Urinary bladder (tissue), 4 donors: Measurements from ENCODE around the gene NMRK2. TPM values are rescaled to one million over a fixed set of nuclear protein-coding genes. Genes with fewer than 3 reads are reported as not detected.
"Not testable (repeated sequence)": the region's sequence is repeated elsewhere in the genome, so short reads cannot be mapped to it uniquely, and the experiment has no call there.

ENCODE experiments used
- DNase-seq: peaks from one replicate; pipeline ENCODE4 v3.0.0-alpha.2; 2015; ENCODE audit errors: extremely low spot score
- H3K27ac ChIP-seq: one replicate; pipeline ENCODE4 v1.5.1; 2013; ENCODE audit warnings: low read depth, mild to moderate bottlenecking, moderate library complexity
- H3K36me3 ChIP-seq: one replicate; pipeline ENCODE4 v1.6.1; 2013; ENCODE audit warnings: mild to moderate bottlenecking, moderate library complexity; ENCODE audit not compliant: insufficient read depth
- H3K4me1 ChIP-seq: one replicate; pipeline ENCODE4 v1.6.1; 2013; ENCODE audit warnings: mild to moderate bottlenecking, moderate library complexity; ENCODE audit not compliant: insufficient read depth
- H3K4me3 ChIP-seq: one replicate; pipeline ENCODE4 v1.5.1; 2013; ENCODE audit warnings: low read depth, low read length
- WGBS: extraction: QIAGEN DNeasy Blood & Tissue Kit; methylation state at CpG from one replicate; pipeline ENCODE4 v1.1.7; 2013; 5-methylcytosine and 5-hydroxymethylcytosine counted together
- polyA plus RNA-seq: library from polyadenylated mRNA; stranded (reverse); fragments of 200-250 nt; gene quantifications from one replicate; pipeline ENCODE4 v1.2.3, GENCODE V29; 2013
- total RNA-seq: library from RNA; depleted of rRNA; stranded (reverse); fragments of >200 nt; gene quantifications from one replicate; pipeline ENCODE4 v1.2.3, GENCODE V29; 2014
- donor health status: healthy with polysubstance abuse.
- donor health status: healthy.

The NMRK2 gene, protein sequence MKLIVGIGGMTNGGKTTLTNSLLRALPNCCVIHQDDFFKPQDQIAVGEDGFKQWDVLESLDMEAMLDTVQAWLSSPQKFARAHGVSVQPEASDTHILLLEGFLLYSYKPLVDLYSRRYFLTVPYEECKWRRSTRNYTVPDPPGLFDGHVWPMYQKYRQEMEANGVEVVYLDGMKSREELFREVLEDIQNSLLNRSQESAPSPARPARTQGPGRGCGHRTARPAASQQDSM
- total RNA-seq (1.3 TPM), polyA plus RNA-seq (0.67 TPM)

GRCh38 chr19:3932931-3933810 lies at the start of gene NMRK2:
Gene NMRK2 (plus strand): TSS chr19:3933069. CDS start chr19:3933672, 603 bp downstream.
- H3K4me1 ChIP-seq = no peaks in the 10 kb centered on the region
- no peak within 1 kb of the TSS for H3K4me3 ChIP-seq
- DNase-seq = no peak
- WGBS = 2% methylated on average over 51 of the region's 51 CpGs
- no peak within 1 kb of the TSS for H3K27ac ChIP-seq
- H3K36me3 ChIP-seq = no peaks in the 10 kb centered on the region

GRCh38 chr19:3890591-3890990 lies 42.3 kb upstream of the NMRK2 start:
- Histone ChIP-seq H3K4me3 (no peak overlapping the region), H3K27ac (no peak overlapping the region), H3K36me3 (no peaks in the 10 kb centered on the region), H3K4me1 (no peaks in the 10 kb centered on the region)
- no peak for DNase-seq
- WGBS = 77% methylated on average over 17 of the region's 17 CpGs

DNA sequence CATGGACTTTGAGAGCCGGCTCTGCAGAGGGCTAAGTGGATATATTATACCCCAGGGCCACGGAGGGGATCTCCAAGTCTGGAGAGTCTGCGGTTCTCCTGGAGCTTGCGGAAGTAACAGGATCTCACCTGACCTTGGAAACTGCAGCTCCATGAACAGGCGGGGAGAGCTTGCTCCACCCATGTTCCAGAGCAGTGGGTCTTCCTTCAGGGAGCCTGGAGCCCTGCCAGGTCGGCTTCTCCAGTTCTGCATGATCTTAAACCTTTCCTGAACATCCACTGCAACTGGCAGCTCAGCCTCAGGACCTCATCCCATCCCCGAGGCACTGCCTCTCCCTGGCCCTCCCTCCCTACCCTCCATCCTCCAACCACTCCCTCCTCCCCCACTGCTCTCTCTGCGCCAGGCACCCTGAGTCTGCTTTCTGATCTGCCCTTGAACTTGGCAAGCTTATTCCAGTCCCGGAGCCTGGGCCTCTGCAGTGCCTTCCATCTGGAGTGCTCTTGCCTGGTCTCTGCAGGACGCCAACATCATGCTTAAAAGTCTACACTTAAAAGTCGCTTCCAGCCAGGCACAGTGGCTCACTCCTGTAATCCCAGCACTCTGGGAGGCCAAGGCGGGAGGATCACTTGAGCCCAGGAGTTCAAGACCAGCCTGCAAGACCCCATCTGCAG lies 39.2 kb upstream of the NMRK2 start:
- no peak for DNase-seq
- no peak overlapping the region for H3K27ac ChIP-seq
- WGBS = 62% methylated on average over 12 of the region's 12 CpGs
- no peak overlapping the region for H3K4me3 ChIP-seq
- no peaks in the 10 kb centered on the region for H3K4me1 ChIP-seq
- no peaks in the 10 kb centered on the region for H3K36me3 ChIP-seq

DNA sequence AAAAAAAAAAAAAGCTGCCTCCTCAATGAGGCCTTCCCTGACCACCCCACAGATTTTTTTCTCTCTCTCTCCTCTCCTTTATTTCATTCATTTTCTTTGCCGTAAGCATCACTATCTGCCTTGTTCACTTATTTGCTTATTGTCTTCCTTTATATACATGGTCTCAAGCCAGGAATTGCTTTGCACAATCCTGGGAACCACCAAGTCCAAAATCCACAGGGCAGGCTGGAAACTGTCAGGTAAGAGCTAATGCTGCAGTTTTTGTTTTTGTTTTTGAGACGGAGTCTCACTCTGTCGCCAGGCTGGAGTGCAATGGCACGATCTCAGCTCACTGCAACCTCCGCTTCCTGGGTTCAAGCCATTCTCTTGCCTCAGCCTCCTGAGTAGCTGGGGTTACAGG lies 37.9 kb upstream of the NMRK2 start:
- WGBS = 81% methylated on average over 5 of the region's 5 CpGs
- H3K36me3 ChIP-seq, H3K4me1 ChIP-seq, DNase-seq, H3K4me3 ChIP-seq, H3K27ac ChIP-seq: not testable (repeated sequence)

GRCh38 chr19:3895788-3896187 lies 37.1 kb upstream of the NMRK2 start:
- no peaks in the 10 kb centered on the region for H3K4me1 ChIP-seq
- WGBS = 76% methylated on average over 5 of the region's 5 CpGs
- no peaks in the 10 kb centered on the region for H3K36me3 ChIP-seq
- no peak for DNase-seq
- no peak overlapping the region for H3K4me3 ChIP-seq
- H3K27ac ChIP-seq = no peak overlapping the region

GRCh38 chr19:3897936-3898335 lies 34.9 kb upstream of the NMRK2 start:
- no peaks in the 10 kb centered on the region for H3K4me1 ChIP-seq
- DNase-seq = no peak
- H3K4me3 ChIP-seq = no peak overlapping the region
- no peak overlapping the region for H3K27ac ChIP-seq
- 75% methylated on average over 4 of the region's 4 CpGs for WGBS
- H3K36me3 ChIP-seq = no peaks in the 10 kb centered on the region

- no peak overlapping the region for H3K4me3 ChIP-seq
- H3K36me3 ChIP-seq = no peaks in the 10 kb centered on the region
- DNase-seq = no peak
- no peak overlapping the region for H3K27ac ChIP-seq
- H3K4me1 ChIP-seq = no peaks in the 10 kb centered on the region
- 79% methylated on average over 3 of the region's 3 CpGs for WGBS
Observed at GRCh38 chr19:3898426-3898825, 34.4 kb upstream of the NMRK2 start.

DNA sequence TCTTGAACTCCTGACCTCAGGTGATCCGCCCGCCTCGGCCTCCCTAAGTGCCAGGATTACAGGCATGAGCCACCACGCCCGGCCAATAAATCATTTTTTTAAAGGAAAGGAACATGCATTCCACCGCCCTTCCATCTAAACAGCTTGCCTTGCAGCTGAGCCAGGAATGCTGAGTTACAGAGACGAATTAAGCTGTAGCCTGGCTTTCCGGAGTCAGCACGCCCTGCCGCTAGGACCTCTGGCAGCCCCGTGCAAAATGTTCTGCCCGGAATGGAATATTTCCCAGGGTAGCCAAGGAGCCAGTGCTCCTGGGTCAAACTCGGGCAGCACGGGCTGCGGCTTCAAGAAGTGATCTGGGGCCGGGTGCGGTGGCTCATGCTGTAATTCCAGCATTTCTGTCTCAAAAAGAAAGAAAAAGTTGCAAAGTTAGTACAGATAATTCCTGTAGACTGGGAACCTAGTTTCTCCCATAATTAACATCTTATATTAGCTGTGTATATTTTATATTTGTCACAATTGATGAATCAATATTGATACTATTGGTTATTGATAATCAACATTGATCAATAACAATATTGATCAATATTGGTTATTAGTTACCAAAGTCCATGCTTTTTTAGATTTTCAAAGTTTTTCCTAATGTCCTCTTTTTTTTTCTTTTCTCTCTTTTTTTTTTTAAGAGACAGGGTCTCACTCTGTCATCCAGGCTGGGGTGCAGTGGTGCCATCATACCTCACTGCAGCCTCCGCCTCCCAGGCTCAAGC lies 33.2 kb upstream of the NMRK2 start:
- no peak for DNase-seq
- 36% methylated on average over 18 of the region's 18 CpGs for WGBS
- no peak overlapping the region for H3K27ac ChIP-seq

GRCh38 chr19:3902317-3902973 lies 30.4 kb upstream of the NMRK2 start:
- Histone ChIP-seq H3K27ac (no peak overlapping the region), H3K36me3 (no peaks in the 10 kb centered on the region), H3K4me3 (no peak overlapping the region), H3K4me1 (no peaks in the 10 kb centered on the region)
- 76% methylated on average over 15 of the region's 15 CpGs for WGBS
- DNase-seq = no peak

More for the DNA sequence above, 33.2 kb upstream of the NMRK2 start:
- H3K36me3 ChIP-seq = no peaks in the 10 kb centered on the region
- H3K4me1 ChIP-seq = no peaks in the 10 kb centered on the region
- no peak overlapping the region for H3K4me3 ChIP-seq

DNA sequence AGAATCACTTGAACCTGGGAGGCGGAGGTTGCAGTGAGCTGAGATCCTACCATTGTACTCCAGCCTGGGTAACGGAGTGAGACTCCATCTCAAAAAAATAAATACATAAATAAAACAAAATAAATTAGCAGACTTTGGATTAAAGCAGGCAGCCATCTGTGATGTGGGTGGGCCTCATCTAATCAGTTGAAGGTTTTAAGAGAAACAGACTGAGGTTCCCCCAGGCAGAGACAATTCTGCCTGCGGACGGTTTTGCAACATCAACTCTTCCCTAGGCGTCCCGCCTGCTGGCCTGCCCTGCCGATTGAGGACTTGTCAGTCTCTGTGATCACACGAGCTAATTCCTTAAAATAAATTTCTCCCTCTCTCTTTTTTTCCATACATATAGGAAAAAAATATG lies 28.6 kb upstream of the NMRK2 start:
- 92% methylated on average over 8 of the region's 8 CpGs for WGBS
- no peak for DNase-seq
- H3K36me3 ChIP-seq = no peaks in the 10 kb centered on the region

GRCh38 chr19:3907626-3908265 lies 25.1 kb upstream of the NMRK2 start:
- DNase-seq = no peak
- H3K27ac ChIP-seq = no peak overlapping the region
- no peaks in the 10 kb centered on the region for H3K36me3 ChIP-seq
- H3K4me1 ChIP-seq = no peaks in the 10 kb centered on the region
- WGBS = 87% methylated on average over 50 of the region's 50 CpGs
- no peak overlapping the region for H3K4me3 ChIP-seq

More for the DNA sequence above, 28.6 kb upstream of the NMRK2 start:
- H3K27ac ChIP-seq = no peak overlapping the region
- H3K4me1 ChIP-seq = no peaks in the 10 kb centered on the region
- no peak overlapping the region for H3K4me3 ChIP-seq

DNA sequence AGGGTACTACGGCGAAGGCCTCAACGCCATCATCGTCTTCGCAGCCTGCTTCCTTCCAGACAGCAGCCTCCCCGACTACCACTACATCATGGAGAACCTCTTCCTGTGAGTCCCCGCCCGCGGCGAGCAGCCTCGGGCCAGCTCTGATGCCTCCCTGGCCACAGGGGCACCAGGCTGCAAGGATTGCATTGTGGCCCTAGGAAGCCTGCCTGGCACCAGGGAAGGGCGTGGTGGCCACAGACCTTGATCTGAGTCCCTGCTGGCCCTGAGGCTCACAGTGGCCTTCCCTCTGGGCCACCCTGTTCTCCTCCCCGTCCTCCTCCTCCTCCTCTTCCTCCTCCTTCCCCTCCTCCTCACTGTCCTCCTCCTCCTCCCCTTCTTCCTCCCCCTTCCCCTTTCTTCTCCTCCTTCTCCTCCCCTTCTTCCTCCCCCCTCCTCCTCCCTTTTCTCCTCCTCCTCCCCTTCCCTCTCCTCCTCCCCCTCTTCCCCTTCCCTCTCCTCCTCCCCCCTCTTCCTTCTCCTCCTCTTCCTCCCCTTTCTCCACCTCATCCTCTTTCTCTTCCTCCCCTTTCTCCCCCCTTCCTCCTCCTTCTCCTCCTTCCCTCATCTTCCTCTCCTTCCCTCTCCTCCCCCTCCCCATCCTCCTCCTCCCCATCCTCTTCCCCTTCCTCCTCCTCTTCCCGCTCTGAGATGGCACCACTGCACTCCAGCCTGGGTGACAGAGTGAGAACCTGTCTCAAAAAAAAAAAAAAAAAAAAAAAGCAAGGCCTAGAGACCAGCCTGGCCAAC lies 24.4 kb upstream of the NMRK2 start:
- H3K27ac ChIP-seq = no peak overlapping the region
- no peak for DNase-seq
- 75% methylated on average over 14 of the region's 14 CpGs for WGBS

More for the DNA sequence above, 24.4 kb upstream of the NMRK2 start:
- Histone ChIP-seq H3K36me3 (no peaks in the 10 kb centered on the region), H3K4me1 (no peaks in the 10 kb centered on the region), H3K4me3 (no peak overlapping the region)
